Gastrocnemius medialis (tissue), 4 donors: ENCODE results near the gene RSPH1.

Experiments used
- CTCF ChIP-seq, 5 experiments: fragments of 450-650 bp in 3 of 5; fragments of 200-600 bp in 2 of 5; sonication (generic) in 2 of 5; IDR thresholded peaks in 4 of 5; conservative IDR thresholded peaks in 1 of 5; 1 replicate in 4 of 5; 2 replicates in 1 of 5; pipeline ENCODE4 v1.5.1; 2016 to 2019; ENCODE audit warnings: antibody characterized with exemption in 5 of 5, mild to moderate bottlenecking in 3 of 5, moderate library complexity in 3 of 5
- POLR2A ChIP-seq, 2 donors: fragments of 450-650 bp; IDR thresholded peaks; one replicate each; pipeline ENCODE4 v1.6.1; 2017; ENCODE audit warnings: antibody characterized with exemption in 2 of 2, mild to moderate bottlenecking in 2 of 2, moderate library complexity in 2 of 2

- TF ChIP-seq CTCF (IDR thresholded peaks at IDR 0.05 in 4 of 5, conservative IDR thresholded peaks at IDR 0.05 in 1 of 5), result no peak
- no peak for TF ChIP-seq POLR2A (IDR thresholded peaks at IDR 0.05)
These were observed 72.8 kb downstream of the RSPH1 start for GRCh38 chr21:42423197-42423675.
